ENCODE results near the gene CXCL1. TPM values are rescaled to one million over a fixed set of nuclear protein-coding genes. Genes with fewer than 3 reads are reported as not detected.

The CXCL1 gene
- total and polyA plus RNA-seq, 2 donors (not counting 3 experiments of a cell fraction or from before 2014, with no cell fraction given), result 20.0 to 26.7 TPM

DNA sequence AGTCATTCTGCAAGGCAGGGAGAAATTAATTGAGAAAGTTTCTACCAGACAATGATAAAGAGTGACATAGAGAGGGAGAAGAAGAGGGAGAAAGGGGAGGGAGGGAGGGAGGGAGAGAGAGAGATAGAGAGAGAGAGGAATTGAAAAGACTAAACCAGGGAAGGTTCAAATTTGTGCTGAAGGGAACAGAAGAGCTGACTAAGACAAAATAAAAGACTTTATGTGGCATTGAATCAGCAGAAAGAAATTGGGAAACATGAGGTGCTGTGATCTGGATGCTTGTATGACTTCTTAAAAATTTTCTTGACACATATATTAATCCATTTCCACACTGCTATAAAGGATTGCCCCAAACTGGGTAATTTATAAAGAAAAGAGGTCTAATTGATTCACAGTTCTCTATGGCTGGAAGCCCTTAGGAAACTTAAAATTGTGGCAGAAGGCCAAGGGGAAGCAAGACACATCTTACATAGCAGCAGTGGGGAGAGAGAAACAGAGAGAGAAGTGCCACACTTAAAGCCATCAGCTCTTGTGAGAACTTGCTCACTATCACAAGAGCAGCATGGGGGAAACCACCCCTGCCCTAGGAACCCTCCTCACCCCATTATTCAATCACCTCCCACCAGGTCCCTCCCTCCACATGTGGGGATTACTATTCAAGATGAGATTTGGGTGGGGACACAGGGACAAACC is 46.2 kb upstream of the CXCL1 start:
- no peaks in the 10 kb centered on the region for H3K9me3 ChIP-seq (replicated peaks; ENCODE audit: control insufficient read depth, insufficient read depth, low read length)
- no peak overlapping the region for H3K27ac ChIP-seq (ENCODE audit: insufficient read depth, low read depth, low read length)
- CTCF ChIA-PET, result interaction anchor here (1.3 kb wide), 1 partner anchor 41 kb away, joined by 3 read pairs; no protein-coding TSS in a partner anchor
- BruUV-seq (replicated peaks), result no TSS peak
- no peak overlapping the region for H3K4me3 ChIP-seq (replicated peaks in 1 of 3; ENCODE audit: insufficient read depth in 1 of 3, low read depth in 1 of 3, low read length in 3 of 3)
- TF ChIP-seq MYC (IDR thresholded peaks at IDR 0.05; ENCODE audit: low read depth, low read length), result no peak
- no peak for TF ChIP-seq GATA2 (IDR thresholded peaks at IDR 0.05; ENCODE audit: insufficient read depth, insufficient read length, low read depth, low read length)
- no peak for TF ChIP-seq EZH2 (IDR thresholded peaks at IDR 0.05; ENCODE audit: borderline replicate concordance, low read depth, low read length, severe bottlenecking)
- TF ChIP-seq, protein P1, sequence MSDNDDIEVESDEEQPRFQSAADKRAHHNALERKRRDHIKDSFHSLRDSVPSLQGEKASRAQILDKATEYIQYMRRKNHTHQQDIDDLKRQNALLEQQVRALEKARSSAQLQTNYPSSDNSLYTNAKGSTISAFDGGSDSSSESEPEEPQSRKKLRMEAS (IDR thresholded peaks at IDR 0.05; ENCODE audit: insufficient read depth, insufficient read length), result no peak
- no peak for TF ChIP-seq JUN (IDR thresholded peaks at IDR 0.05; ENCODE audit: borderline replicate concordance, insufficient read depth, insufficient read length, low read depth)
- TF ChIP-seq, protein P2, sequence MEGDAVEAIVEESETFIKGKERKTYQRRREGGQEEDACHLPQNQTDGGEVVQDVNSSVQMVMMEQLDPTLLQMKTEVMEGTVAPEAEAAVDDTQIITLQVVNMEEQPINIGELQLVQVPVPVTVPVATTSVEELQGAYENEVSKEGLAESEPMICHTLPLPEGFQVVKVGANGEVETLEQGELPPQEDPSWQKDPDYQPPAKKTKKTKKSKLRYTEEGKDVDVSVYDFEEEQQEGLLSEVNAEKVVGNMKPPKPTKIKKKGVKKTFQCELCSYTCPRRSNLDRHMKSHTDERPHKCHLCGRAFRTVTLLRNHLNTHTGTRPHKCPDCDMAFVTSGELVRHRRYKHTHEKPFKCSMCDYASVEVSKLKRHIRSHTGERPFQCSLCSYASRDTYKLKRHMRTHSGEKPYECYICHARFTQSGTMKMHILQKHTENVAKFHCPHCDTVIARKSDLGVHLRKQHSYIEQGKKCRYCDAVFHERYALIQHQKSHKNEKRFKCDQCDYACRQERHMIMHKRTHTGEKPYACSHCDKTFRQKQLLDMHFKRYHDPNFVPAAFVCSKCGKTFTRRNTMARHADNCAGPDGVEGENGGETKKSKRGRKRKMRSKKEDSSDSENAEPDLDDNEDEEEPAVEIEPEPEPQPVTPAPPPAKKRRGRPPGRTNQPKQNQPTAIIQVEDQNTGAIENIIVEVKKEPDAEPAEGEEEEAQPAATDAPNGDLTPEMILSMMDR (IDR thresholded peaks at IDR 0.05; ENCODE audit: extremely low read depth in 1 of 2, insufficient read depth in 1 of 2, low read depth in 1 of 2, low read length in 2 of 2), result no peak
- H3K36me3 ChIP-seq (ENCODE audit: control insufficient read depth in 2 of 2, extremely low read depth in 1 of 2, insufficient read depth in 2 of 2, low read length in 2 of 2), result no peaks in the 10 kb centered on the region
- POLR2A ChIA-PET, result no interaction called here
- no peaks in the 10 kb centered on the region for H3K79me2 ChIP-seq (ENCODE audit: control insufficient read depth, insufficient read depth, low read length)
- dilution Hi-C loops (cut with MboI; ENCODE audit: extremely low pct_ligation_motif_present, low sequenced_read_pairs), result no loop called here
- FAIRE-seq (no peak), DNase-seq (ENCODE audit: low read depth, low spot score) (no peak)
- H3K4me2 ChIP-seq (ENCODE audit: insufficient read depth, low read length), result no peak overlapping the region
- intact Hi-C loops (cut with micrococcal nuclease), result no loop called here
- H3K9ac ChIP-seq (replicated peaks; ENCODE audit: extremely low read depth, insufficient read depth, low read length), result no peak overlapping the region
- H3K4me1 ChIP-seq (ENCODE audit: control insufficient read depth, extremely low read depth, insufficient read depth, low read length), result no peaks in the 10 kb centered on the region
- H3K9me1 ChIP-seq (replicated peaks; ENCODE audit: control insufficient read depth, extremely low read depth, insufficient read depth, low read length), result no peaks in the 10 kb centered on the region
- H2AFZ ChIP-seq (ENCODE audit: low read depth, low read length), result no peak overlapping the region
- no peaks in the 10 kb centered on the region for H4K20me1 ChIP-seq (replicated peaks; ENCODE audit: control insufficient read depth, extremely low read depth, insufficient read depth, low read length)
- no peaks in the 10 kb centered on the region for H3K27me3 ChIP-seq (ENCODE audit: control insufficient read depth in 2 of 2, insufficient read depth in 2 of 2, low read length in 2 of 2)
